ENCODE data around the gene PDE11A. TPM values are rescaled to one million over a fixed set of nuclear protein-coding genes. Genes with fewer than 3 reads are reported as not detected.

PDE11A gene
- total and polyA plus RNA-seq, 5 donors from 2014 or later, result not detected

GRCh38 chr2:177733322-177733855, 339.2 kb downstream of the PDE11A start:
- H3K36me3 Mint-ChIP-seq, result no peaks in the 10 kb centered on the region

GRCh38 chr2:177731384-177731783, 341.2 kb downstream of the PDE11A start:
- H3K27ac Mint-ChIP-seq, result no peak overlapping the region

More at GRCh38 chr2:177733322-177733855, 339.2 kb downstream of the PDE11A start:
- Mint-ChIP-seq H3K9me3 (peaks cover 0 to 1% (median 0%) of the 10 kb centered on the region in 7 donors), H3K27me3 (peaks cover 19% of the 10 kb centered on the region), H3K27ac (no peak overlapping the region), H3K4me3 (no peak overlapping the region), H3K4me1 (no peaks in the 10 kb centered on the region)
- Histone ChIP-seq H3K36me3 (ENCODE audit: control insufficient read depth, insufficient read depth, low read length) (no peaks in the 10 kb centered on the region), H3K27me3 (ENCODE audit: control insufficient read depth, insufficient read depth, low read length) (peaks cover 8% of the 10 kb centered on the region), H3K4me1 (ENCODE audit: control insufficient read depth, insufficient read depth, low read length, poor library complexity, severe bottlenecking) (no peaks in the 10 kb centered on the region), H3K9me3 (ENCODE audit: control insufficient read depth in 2 of 2, low read length in 2 of 2) (no peaks in the 10 kb centered on the region), H3K4me3 (ENCODE audit: low read depth, low read length) (no peak overlapping the region), H3K27ac (ENCODE audit: insufficient read depth, low read length, poor library complexity, severe bottlenecking) (no peak overlapping the region)
- ATAC-seq (ENCODE audit: low read depth in 2 of 2) (no peak), DNase-seq (no peak)

GRCh38 chr2:177730792-177731191, 341.8 kb downstream of the PDE11A start:
- Histone ChIP-seq H3K4me1 (ENCODE audit: control insufficient read depth, insufficient read depth, low read length, poor library complexity, severe bottlenecking) (no peaks in the 10 kb centered on the region), H3K27me3 (ENCODE audit: control insufficient read depth, insufficient read depth, low read length) (peaks cover 11% of the 10 kb centered on the region), H3K9me3 (ENCODE audit: control insufficient read depth in 2 of 2, low read length in 2 of 2) (no peaks in the 10 kb centered on the region), H3K4me3 (ENCODE audit: low read depth, low read length) (no peak overlapping the region), H3K27ac (ENCODE audit: insufficient read depth, low read length, poor library complexity, severe bottlenecking) (no peak overlapping the region), H3K36me3 (ENCODE audit: control insufficient read depth, insufficient read depth, low read length) (no peaks in the 10 kb centered on the region)
- Mint-ChIP-seq H3K4me3 (no peak overlapping the region), H3K36me3 (no peaks in the 10 kb centered on the region), H3K27ac (no peak overlapping the region), H3K4me1 (no peaks in the 10 kb centered on the region), H3K27me3 (peaks cover 31% of the 10 kb centered on the region), H3K9me3 (peaks cover 0 to 1% (median 0%) of the 10 kb centered on the region in 7 donors)
- DNase-seq (no peak), ATAC-seq (ENCODE audit: low read depth in 2 of 2) (no peak)

More at GRCh38 chr2:177731384-177731783, 341.2 kb downstream of the PDE11A start:
- Mint-ChIP-seq H3K9me3 (peaks cover 0 to 1% (median 0%) of the 10 kb centered on the region in 7 donors), H3K4me3 (no peak overlapping the region), H3K27me3 (peaks cover 28% of the 10 kb centered on the region), H3K36me3 (no peaks in the 10 kb centered on the region), H3K4me1 (no peaks in the 10 kb centered on the region)
- no peak overlapping the region for H3K27ac ChIP-seq (ENCODE audit: insufficient read depth, low read length, poor library complexity, severe bottlenecking)
- no peaks in the 10 kb centered on the region for H3K9me3 ChIP-seq (ENCODE audit: control insufficient read depth in 2 of 2, low read length in 2 of 2)
- no peak for DNase-seq
- ATAC-seq (ENCODE audit: low read depth in 2 of 2), result no peak
- peaks cover 11% of the 10 kb centered on the region for H3K27me3 ChIP-seq (ENCODE audit: control insufficient read depth, insufficient read depth, low read length)
- H3K4me1 ChIP-seq (ENCODE audit: control insufficient read depth, insufficient read depth, low read length, poor library complexity, severe bottlenecking), result no peaks in the 10 kb centered on the region
- H3K4me3 ChIP-seq (ENCODE audit: low read depth, low read length), result no peak overlapping the region
- H3K36me3 ChIP-seq (ENCODE audit: control insufficient read depth, insufficient read depth, low read length), result no peaks in the 10 kb centered on the region

- Mint-ChIP-seq H3K36me3 (no peaks in the 10 kb centered on the region), H3K27ac (no peak overlapping the region), H3K4me3 (no peak overlapping the region), H3K27me3 (peaks cover 34% of the 10 kb centered on the region), H3K9me3 (peaks cover 0 to 1% (median 0%) of the 10 kb centered on the region in 7 donors), H3K4me1 (no peaks in the 10 kb centered on the region)
- DNase-seq (no peak), ATAC-seq (ENCODE audit: low read depth in 2 of 2) (no peak)
- Histone ChIP-seq H3K9me3 (ENCODE audit: control insufficient read depth in 2 of 2, low read length in 2 of 2) (no peaks in the 10 kb centered on the region), H3K4me1 (ENCODE audit: control insufficient read depth, insufficient read depth, low read length, poor library complexity, severe bottlenecking) (no peaks in the 10 kb centered on the region), H3K4me3 (ENCODE audit: low read depth, low read length) (no peak overlapping the region), H3K27me3 (ENCODE audit: control insufficient read depth, insufficient read depth, low read length) (peaks cover 12% of the 10 kb centered on the region), H3K27ac (ENCODE audit: insufficient read depth, low read length, poor library complexity, severe bottlenecking) (no peak overlapping the region), H3K36me3 (ENCODE audit: control insufficient read depth, insufficient read depth, low read length) (no peaks in the 10 kb centered on the region)
These were observed 342.2 kb downstream of the PDE11A start for GRCh38 chr2:177730363-177730762.

GRCh38 chr2:177728920-177729319, 343.7 kb downstream of the PDE11A start:
- Mint-ChIP-seq H3K27ac (no peak overlapping the region), H3K36me3 (no peaks in the 10 kb centered on the region), H3K4me1 (no peaks in the 10 kb centered on the region), H3K27me3 (peaks cover 36% of the 10 kb centered on the region), H3K4me3 (no peak overlapping the region), H3K9me3 (peaks cover 0 to 1% (median 0%) of the 10 kb centered on the region in 7 donors)
- Histone ChIP-seq H3K9me3 (ENCODE audit: control insufficient read depth in 2 of 2, low read length in 2 of 2) (no peaks in the 10 kb centered on the region), H3K36me3 (ENCODE audit: control insufficient read depth, insufficient read depth, low read length) (no peaks in the 10 kb centered on the region), H3K27me3 (ENCODE audit: control insufficient read depth, insufficient read depth, low read length) (peaks cover 12% of the 10 kb centered on the region), H3K27ac (ENCODE audit: insufficient read depth, low read length, poor library complexity, severe bottlenecking) (no peak overlapping the region), H3K4me1 (ENCODE audit: control insufficient read depth, insufficient read depth, low read length, poor library complexity, severe bottlenecking) (no peaks in the 10 kb centered on the region), H3K4me3 (ENCODE audit: low read depth, low read length) (no peak overlapping the region)
- DNase-seq (no peak), ATAC-seq (ENCODE audit: low read depth in 2 of 2) (no peak)

- Mint-ChIP-seq H3K9me3 (peaks cover 0 to 1% (median 0%) of the 10 kb centered on the region in 7 donors), H3K4me1 (no peaks in the 10 kb centered on the region), H3K4me3 (no peak overlapping the region), H3K36me3 (no peaks in the 10 kb centered on the region), H3K27ac (no peak overlapping the region), H3K27me3 (peaks cover 36% of the 10 kb centered on the region)
- no peak overlapping the region for H3K27ac ChIP-seq (ENCODE audit: insufficient read depth, low read length, poor library complexity, severe bottlenecking)
- DNase-seq, result no peak
- H3K4me3 ChIP-seq (ENCODE audit: low read depth, low read length), result no peak overlapping the region
- peaks cover 12% of the 10 kb centered on the region for H3K27me3 ChIP-seq (ENCODE audit: control insufficient read depth, insufficient read depth, low read length)
- H3K9me3 ChIP-seq (ENCODE audit: control insufficient read depth in 2 of 2, low read length in 2 of 2), result no peaks in the 10 kb centered on the region
- H3K4me1 ChIP-seq (ENCODE audit: control insufficient read depth, insufficient read depth, low read length, poor library complexity, severe bottlenecking), result no peaks in the 10 kb centered on the region
- no peak for ATAC-seq (ENCODE audit: low read depth in 2 of 2)
- no peaks in the 10 kb centered on the region for H3K36me3 ChIP-seq (ENCODE audit: control insufficient read depth, insufficient read depth, low read length)
These were observed 344.2 kb downstream of the PDE11A start for GRCh38 chr2:177728399-177728765.

- Mint-ChIP-seq H3K9me3 (peaks cover 0 to 1% (median 0%) of the 10 kb centered on the region in 7 donors), H3K4me3 (no peak overlapping the region), H3K27me3 (peaks cover 36% of the 10 kb centered on the region), H3K36me3 (no peaks in the 10 kb centered on the region), H3K4me1 (no peaks in the 10 kb centered on the region), H3K27ac (no peak overlapping the region)
- Histone ChIP-seq H3K36me3 (ENCODE audit: control insufficient read depth, insufficient read depth, low read length) (no peaks in the 10 kb centered on the region), H3K4me3 (ENCODE audit: low read depth, low read length) (no peak overlapping the region), H3K9me3 (ENCODE audit: control insufficient read depth in 2 of 2, low read length in 2 of 2) (no peaks in the 10 kb centered on the region), H3K4me1 (ENCODE audit: control insufficient read depth, insufficient read depth, low read length, poor library complexity, severe bottlenecking) (no peaks in the 10 kb centered on the region), H3K27ac (ENCODE audit: insufficient read depth, low read length, poor library complexity, severe bottlenecking) (no peak overlapping the region), H3K27me3 (ENCODE audit: control insufficient read depth, insufficient read depth, low read length) (peaks cover 14% of the 10 kb centered on the region)
- DNase-seq, result no peak
- no peak for ATAC-seq (ENCODE audit: low read depth in 2 of 2)
These were observed 344.8 kb downstream of the PDE11A start for GRCh38 chr2:177727577-177728398.

All from CD4-positive, CD25-positive, alpha-beta regulatory T cell (primary cell).